Testis (tissue), 2 donors: Measurements from ENCODE around the gene ADAMTS7.
"Not testable (repeated sequence)": the region's sequence is repeated elsewhere in the genome, so short reads cannot be mapped to it uniquely, and the experiment has no call there.

Experiments used
- CTCF ChIP-seq, 3 experiments: fragments of 450-650 bp in 2 of 3; fragments of 200-600 bp in 1 of 3; sonication (generic) in 1 of 3; IDR thresholded peaks; one replicate each; pipeline ENCODE4 v1.5.1; 2016 to 2019; ENCODE audit warnings: antibody characterized with exemption in 3 of 3, mild to moderate bottlenecking in 2 of 3, moderate library complexity in 1 of 3
- POLR2A ChIP-seq: fragments of 450-650 bp; IDR thresholded peaks from one replicate; pipeline ENCODE4 v1.6.1; 2017; ENCODE audit warnings: antibody characterized with exemption, mild to moderate bottlenecking, moderate library complexity

- not testable (repeated sequence) for TF ChIP-seq CTCF (IDR thresholded peaks at IDR 0.05); POLR2A
Measured at GRCh38 chr15:78798355-78798754, 12.9 kb downstream of the ADAMTS7 start.
